ENCODE measurements around the gene APOA1. TPM values are rescaled to one million over a fixed set of nuclear protein-coding genes. Genes with fewer than 3 reads are reported as not detected.
A peak's percentile ranks its signal among the peaks of the same experiment; 100 is the strongest.

Gene APOA1
- polyA plus RNA-seq, 1 donor = 4,188 TPM

- H3K27ac ChIP-seq (ENCODE audit: low read length) = no peak within 1 kb of the TSS
- no peak within 1 kb of the TSS for H3K4me3 ChIP-seq (ENCODE audit: low read length)
- WGBS (ENCODE audit: insufficient coverage, low lambda C conversion rate) = no CpG with 5 or more reads among the region's 7 CpGs
- H3K36me3 ChIP-seq (ENCODE audit: control insufficient read depth, insufficient read depth, low read length) = no peaks in the 10 kb centered on the region
- H3K27me3 ChIP-seq (ENCODE audit: control insufficient read depth, insufficient read depth, low read length) = no peaks in the 10 kb centered on the region
- H3K4me1 ChIP-seq (ENCODE audit: control insufficient read depth, insufficient read depth, low read length) = peaks cover 32% of the 10 kb centered on the region
- H3K9me3 ChIP-seq (ENCODE audit: control insufficient read depth, low read depth, low read length) = no peaks in the 10 kb centered on the region
- DNase-seq = no peak
Observed at GRCh38 chr11:116791813-116792143, 45.6 kb downstream of the APOA1 start, which contains the start of gene APOA5. TSS of gene APOA5 (minus strand) at chr11:116791879. CDS start at chr11:116791860, 19 bp downstream.

DNA sequence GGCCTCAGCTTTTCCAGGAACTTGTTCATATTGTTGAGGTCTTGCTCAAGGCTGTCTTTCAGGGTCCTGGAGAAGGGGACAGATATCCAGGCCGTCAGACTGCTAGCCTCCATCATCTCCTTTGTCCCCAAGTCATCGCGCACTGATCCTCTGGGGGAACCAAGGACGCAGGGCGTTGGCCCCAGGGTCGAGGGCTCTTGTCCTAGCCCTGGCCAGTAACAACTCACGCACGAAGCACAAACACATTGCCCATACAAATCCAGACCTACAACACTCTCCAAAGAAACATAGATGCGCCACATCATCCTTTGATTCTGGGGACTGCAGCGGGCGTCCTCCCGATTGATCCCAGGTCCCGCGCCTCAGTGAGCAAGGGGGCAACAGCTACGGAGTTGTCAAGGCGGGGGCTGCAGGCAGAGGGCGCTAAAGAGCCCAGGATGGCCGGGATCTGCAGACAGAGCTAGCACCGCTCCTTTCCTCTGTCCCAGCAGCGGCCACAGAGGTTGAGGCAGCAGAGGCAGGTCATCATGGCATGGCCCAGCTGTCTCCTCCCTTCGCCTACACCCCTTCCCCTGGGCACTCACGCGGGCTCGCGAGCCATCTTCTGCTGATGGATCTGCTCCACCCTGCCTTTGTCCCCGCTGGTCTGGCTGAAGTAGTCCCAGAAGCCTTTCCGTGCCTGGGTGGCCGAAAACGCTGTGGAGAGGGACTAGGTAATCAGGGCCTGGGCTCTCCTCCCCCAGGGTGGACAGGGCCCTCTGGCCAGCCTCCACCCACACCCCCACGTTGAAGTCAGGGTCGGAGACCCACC is 46.2 kb downstream of the APOA1 start:
- Histone ChIP-seq H3K4me3 (ENCODE audit: low read length) (no peak overlapping the region), H3K27ac (ENCODE audit: low read length) (no peak overlapping the region), H3K4me1 (ENCODE audit: control insufficient read depth, insufficient read depth, low read length) (peaks cover 34% of the 10 kb centered on the region), H3K36me3 (ENCODE audit: control insufficient read depth, insufficient read depth, low read length) (peaks cover 2% of the 10 kb centered on the region), H3K27me3 (ENCODE audit: control insufficient read depth, insufficient read depth, low read length) (no peaks in the 10 kb centered on the region), H3K9me3 (ENCODE audit: control insufficient read depth, low read depth, low read length) (no peaks in the 10 kb centered on the region)
- DNase-seq = peak; percentile 55 to 65
- WGBS (ENCODE audit: insufficient coverage, low lambda C conversion rate) = 0% methylated on average over 1 of the region's 31 CpGs

- Histone ChIP-seq H3K27ac (ENCODE audit: low read length) (no peak overlapping the region), H3K4me1 (ENCODE audit: control insufficient read depth, insufficient read depth, low read length) (peaks cover 34% of the 10 kb centered on the region), H3K4me3 (ENCODE audit: low read length) (no peak overlapping the region), H3K9me3 (ENCODE audit: control insufficient read depth, low read depth, low read length) (no peaks in the 10 kb centered on the region), H3K27me3 (ENCODE audit: control insufficient read depth, insufficient read depth, low read length) (no peaks in the 10 kb centered on the region), H3K36me3 (ENCODE audit: control insufficient read depth, insufficient read depth, low read length) (peaks cover 10% of the 10 kb centered on the region)
- WGBS (ENCODE audit: insufficient coverage, low lambda C conversion rate) = no CpG with 5 or more reads among the region's 53 CpGs
- DNase-seq = no peak
Observed at GRCh38 chr11:116790167-116791001, 47.0 kb downstream of the APOA1 start.

GRCh38 chr11:116788975-116789374 is 48.4 kb downstream of the APOA1 start:
- Histone ChIP-seq H3K36me3 (ENCODE audit: control insufficient read depth, insufficient read depth, low read length) (peaks cover 24% of the 10 kb centered on the region), H3K27me3 (ENCODE audit: control insufficient read depth, insufficient read depth, low read length) (no peaks in the 10 kb centered on the region), H3K4me3 (ENCODE audit: low read length) (peak overlapping the region; percentile 88), H3K9me3 (ENCODE audit: control insufficient read depth, low read depth, low read length) (no peaks in the 10 kb centered on the region), H3K27ac (ENCODE audit: low read length) (no peak overlapping the region), H3K4me1 (ENCODE audit: control insufficient read depth, insufficient read depth, low read length) (peaks cover 34% of the 10 kb centered on the region)
- no CpG with 5 or more reads among the region's 4 CpGs for WGBS (ENCODE audit: insufficient coverage, low lambda C conversion rate)
- DNase-seq = no peak

DNA sequence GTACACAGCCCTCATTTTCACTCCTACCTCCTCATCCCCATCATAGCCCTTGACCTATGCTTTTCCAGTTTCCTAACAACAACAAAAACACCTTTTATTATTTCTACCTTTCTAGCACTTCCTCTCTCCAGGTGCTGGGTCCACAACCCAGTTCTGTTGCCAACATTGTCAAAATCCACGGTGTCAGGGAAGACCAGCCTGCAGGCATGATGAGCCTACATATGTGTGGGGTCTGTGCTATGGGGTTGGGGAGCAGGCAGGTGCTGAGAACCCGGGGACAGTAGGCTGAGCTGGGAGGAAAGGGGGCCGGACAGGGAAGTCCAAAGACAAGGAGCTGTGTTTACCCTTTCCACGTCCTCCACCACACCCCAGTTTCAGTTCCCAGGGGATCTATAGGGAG is 48.9 kb downstream of the APOA1 start:
- Histone ChIP-seq H3K27me3 (ENCODE audit: control insufficient read depth, insufficient read depth, low read length) (no peaks in the 10 kb centered on the region), H3K9me3 (ENCODE audit: control insufficient read depth, low read depth, low read length) (no peaks in the 10 kb centered on the region)
- DNase-seq = peak in 1 of 2 donors; percentile 44

DNA sequence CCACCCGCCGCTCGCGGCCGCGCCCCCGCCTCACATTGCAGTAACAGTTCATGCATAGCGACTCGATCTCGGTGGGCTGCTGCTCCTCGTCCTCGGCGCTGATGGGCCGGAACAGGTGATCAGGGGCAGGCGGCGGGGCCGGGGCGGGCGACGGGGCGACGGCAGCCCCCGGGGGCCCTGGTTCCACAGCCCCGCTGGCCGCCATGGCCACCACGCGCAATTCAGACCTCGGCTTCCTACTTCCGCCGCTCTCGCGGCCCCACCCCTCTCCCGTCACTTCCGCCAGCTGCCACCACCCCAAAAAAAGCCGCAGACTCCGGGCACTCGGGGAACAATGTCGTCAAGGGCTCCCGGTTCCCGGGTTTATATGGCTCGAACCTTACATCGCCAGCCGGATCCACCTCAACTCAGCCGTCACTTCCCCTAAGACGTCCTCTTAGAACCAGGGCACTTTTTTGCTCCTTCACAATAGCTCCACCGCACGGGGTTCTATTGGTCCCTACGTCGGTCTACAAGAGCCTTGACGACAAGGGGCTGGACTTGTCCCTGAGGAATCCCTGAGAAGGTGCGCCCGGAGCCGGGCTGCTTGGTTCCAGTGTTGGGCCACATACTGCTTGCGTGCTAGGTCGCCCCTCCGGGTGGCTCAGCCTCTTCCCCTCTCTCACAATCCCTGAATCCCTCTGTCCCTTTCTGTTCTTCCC is 49.5 kb downstream of the APOA1 start, which contains the start of gene ZPR1:
ZPR1 (minus strand) TSS at position 238 of the 701 bp plus-strand sequence; CDS start at position 205, 33 bp downstream.
- Histone ChIP-seq H3K4me1 (ENCODE audit: control insufficient read depth, insufficient read depth, low read length) (peaks cover 34% of the 10 kb centered on the region), H3K36me3 (ENCODE audit: control insufficient read depth, insufficient read depth, low read length) (peaks cover 34% of the 10 kb centered on the region), H3K27me3 (ENCODE audit: control insufficient read depth, insufficient read depth, low read length) (no peaks in the 10 kb centered on the region), H3K27ac (ENCODE audit: low read length) (peak within 1 kb of the TSS; percentile 94), H3K4me3 (ENCODE audit: low read length) (peak within 1 kb of the TSS; percentile 88), H3K9me3 (ENCODE audit: control insufficient read depth, low read depth, low read length) (no peaks in the 10 kb centered on the region)
- 10% methylated on average over 2 of the region's 56 CpGs for WGBS (ENCODE audit: insufficient coverage, low lambda C conversion rate)
- peak; percentile 79 to 91 for DNase-seq

More for the DNA sequence above, 48.9 kb downstream of the APOA1 start:
- Histone ChIP-seq H3K27ac (ENCODE audit: low read length) (peak overlapping the region; percentile 94), H3K4me1 (ENCODE audit: control insufficient read depth, insufficient read depth, low read length) (peaks cover 34% of the 10 kb centered on the region), H3K36me3 (ENCODE audit: control insufficient read depth, insufficient read depth, low read length) (peaks cover 28% of the 10 kb centered on the region), H3K4me3 (ENCODE audit: low read length) (peak overlapping the region; percentile 88)
- no CpG with 5 or more reads among the region's 4 CpGs for WGBS (ENCODE audit: insufficient coverage, low lambda C conversion rate)

DNA sequence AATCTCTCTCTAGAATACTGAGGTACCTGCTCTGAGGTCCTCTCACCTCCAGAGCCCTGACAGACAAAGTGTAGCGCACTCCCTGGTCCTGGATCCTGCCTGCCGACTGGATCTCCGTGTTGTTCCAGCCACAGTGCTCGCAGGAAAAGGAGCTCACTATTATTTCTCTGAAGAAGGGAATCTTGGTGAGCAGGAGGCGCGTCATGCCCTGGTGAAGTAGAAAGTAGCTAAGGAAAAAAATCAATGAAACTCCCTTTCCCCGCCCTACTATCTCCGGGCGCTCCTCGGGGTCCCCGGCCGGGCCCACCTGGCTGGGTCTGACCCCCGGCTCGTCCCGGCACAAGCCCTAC is 50.0 kb downstream of the APOA1 start:
- Histone ChIP-seq H3K27ac (ENCODE audit: low read length) (peak overlapping the region; percentile 10), H3K36me3 (ENCODE audit: control insufficient read depth, insufficient read depth, low read length) (peaks cover 40% of the 10 kb centered on the region), H3K27me3 (ENCODE audit: control insufficient read depth, insufficient read depth, low read length) (no peaks in the 10 kb centered on the region), H3K4me3 (ENCODE audit: low read length) (peak overlapping the region; percentile 88), H3K4me1 (ENCODE audit: control insufficient read depth, insufficient read depth, low read length) (peaks cover 30% of the 10 kb centered on the region), H3K9me3 (ENCODE audit: control insufficient read depth, low read depth, low read length) (no peaks in the 10 kb centered on the region)
- DNase-seq = no peak
- WGBS (ENCODE audit: insufficient coverage, low lambda C conversion rate) = no CpG with 5 or more reads among the region's 15 CpGs

GRCh38 chr11:116786966-116787365 is 50.5 kb downstream of the APOA1 start:
- Histone ChIP-seq H3K4me3 (ENCODE audit: low read length) (peak overlapping the region; percentile 88), H3K27ac (ENCODE audit: low read length) (no peak overlapping the region), H3K36me3 (ENCODE audit: control insufficient read depth, insufficient read depth, low read length) (peaks cover 41% of the 10 kb centered on the region), H3K4me1 (ENCODE audit: control insufficient read depth, insufficient read depth, low read length) (peaks cover 26% of the 10 kb centered on the region), H3K9me3 (ENCODE audit: control insufficient read depth, low read depth, low read length) (no peaks in the 10 kb centered on the region), H3K27me3 (ENCODE audit: control insufficient read depth, insufficient read depth, low read length) (no peaks in the 10 kb centered on the region)
- WGBS (ENCODE audit: insufficient coverage, low lambda C conversion rate) = no CpG with 5 or more reads among the region's 5 CpGs
- no peak for DNase-seq

GRCh38 chr11:116786326-116786725 is 51.1 kb downstream of the APOA1 start:
- peaks cover 44% of the 10 kb centered on the region for H3K36me3 ChIP-seq (ENCODE audit: control insufficient read depth, insufficient read depth, low read length)
- H3K4me3 ChIP-seq (ENCODE audit: low read length) = no peak overlapping the region
- no CpG with 5 or more reads among the region's 2 CpGs for WGBS (ENCODE audit: insufficient coverage, low lambda C conversion rate)

More at GRCh38 chr11:116786326-116786725, 51.1 kb downstream of the APOA1 start:
- H3K4me1 ChIP-seq (ENCODE audit: control insufficient read depth, insufficient read depth, low read length) = peaks cover 20% of the 10 kb centered on the region
- H3K27ac ChIP-seq (ENCODE audit: low read length) = no peak overlapping the region
- no peaks in the 10 kb centered on the region for H3K9me3 ChIP-seq (ENCODE audit: control insufficient read depth, low read depth, low read length)
- no peak for DNase-seq
- H3K27me3 ChIP-seq (ENCODE audit: control insufficient read depth, insufficient read depth, low read length) = no peaks in the 10 kb centered on the region

All from large intestine (tissue), 3 donors.